Activated CD4-positive, alpha-beta T cell treated with anti-CD3 and anti-CD28 coated beads for 36 hours (primary cell): ENCODE data around the gene ZNF436. TPM values are rescaled to one million over a fixed set of nuclear protein-coding genes. Genes with fewer than 3 reads are reported as not detected.
A peak's percentile ranks its signal among the peaks of the same experiment; 100 is the strongest.

Source experiments
- ATAC-seq: fragments of 200-7000 bp; cut with Tn5 transposase; one replicate; pipeline ENCODE4 v1.10.0; 2021; ENCODE audit warnings: mild to moderate bottlenecking, moderate library complexity
- CTCF ChIA-PET: fragments of 350-600 bp; sonication (Branson Sonifier 250); formaldehyde crosslinking; loops from one replicate; lab custom pipeline; 2021; ENCODE audit warnings: antibody characterized with exemption; lab: Charles Lee
- POLR2A ChIA-PET: fragments of 350-600 bp; sonication (Branson Sonifier 250); formaldehyde crosslinking; loops from one replicate; lab custom pipeline; 2021; ENCODE audit warnings: antibody characterized with exemption, inconsistent platforms; lab: Charles Lee
- DNase-seq: peaks from one replicate; pipeline ENCODE4 v3.0.0-alpha.2; 2020
- H3K27ac Mint-ChIP-seq: one replicate; pipeline ENCODE4 v1.8.0; 2021; ENCODE audit warnings: mixed read lengths
- H3K27me3 Mint-ChIP-seq: one replicate; pipeline ENCODE4 v1.8.0; 2021; ENCODE audit warnings: mixed read lengths
- H3K36me3 Mint-ChIP-seq: one replicate; pipeline ENCODE4 v1.8.0; 2021; ENCODE audit warnings: low read depth, mixed read lengths
- H3K4me1 Mint-ChIP-seq: one replicate; pipeline ENCODE4 v1.8.0; 2021; ENCODE audit warnings: mixed read lengths
- H3K4me3 Mint-ChIP-seq: one replicate; pipeline ENCODE4 v1.8.0; 2021; ENCODE audit warnings: mild to moderate bottlenecking, moderate library complexity, mixed read lengths
- H3K9me3 Mint-ChIP-seq: one replicate; pipeline ENCODE4 v1.8.0; 2021; ENCODE audit warnings: low read depth, mixed read lengths
- intact Hi-C, 2 experiments: fragments of 100-400 bp; cut with DNase I in 1 of 2; cut with micrococcal nuclease in 1 of 2; formaldehyde crosslinking; loops; one replicate each; pipeline versions ENCODE4 v1.14.2 to v1.15.1; 2022 to 2024; cut with DNase I, micrococcal nuclease
- total RNA-seq, 2 experiments: library from RNA; stranded (reverse); gene quantifications; one replicate each; pipeline ENCODE4 v1.2.3, GENCODE V29; 2021

Gene ZNF436
- total RNA-seq, 2 experiments from 2014 or later = 5.2 to 6.1 TPM

DNA sequence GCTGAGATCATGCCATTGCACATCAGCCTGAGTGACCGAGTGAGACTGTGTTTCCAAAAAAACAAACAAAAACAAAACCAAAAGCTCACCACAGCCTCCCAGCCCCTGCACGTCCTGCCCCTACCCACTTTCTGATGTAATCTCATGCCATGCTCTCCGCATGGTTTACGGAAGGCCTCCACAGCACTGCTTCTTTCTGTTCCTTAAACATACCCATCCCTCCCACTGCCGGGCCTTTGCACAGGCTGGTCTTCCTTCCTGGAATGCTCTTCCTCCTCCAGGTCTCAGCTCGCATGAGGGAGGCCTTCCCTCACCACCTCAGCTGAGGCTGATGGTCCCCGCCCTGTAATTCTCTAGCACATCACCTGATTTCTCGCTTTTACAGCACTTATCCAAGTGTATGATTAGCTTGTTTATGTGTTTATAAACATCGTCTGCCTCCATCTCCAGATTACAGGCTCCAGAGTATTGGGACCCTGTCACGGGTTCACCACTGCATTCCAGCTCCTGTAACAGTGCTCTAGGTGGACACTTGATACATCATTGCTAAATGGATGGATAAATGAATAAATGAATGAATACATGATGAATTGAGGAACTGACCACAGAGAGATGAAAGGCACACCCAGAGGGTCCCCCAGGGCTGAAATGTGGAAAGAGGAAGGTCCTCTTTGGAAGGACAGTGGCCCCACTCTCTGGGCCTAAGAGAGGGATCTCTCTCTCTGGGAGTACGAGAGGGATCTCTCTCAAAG lies 32.8 kb upstream of the ZNF436 start:
- Mint-ChIP-seq H3K9me3 (no peaks in the 10 kb centered on the region), H3K4me3 (no peak overlapping the region), H3K27ac (no peak overlapping the region), H3K36me3 (peaks cover under 1% of the 10 kb centered on the region), H3K4me1 (peaks cover 10% of the 10 kb centered on the region), H3K27me3 (no peaks in the 10 kb centered on the region)
- POLR2A ChIA-PET = interaction anchor here (0.6 kb wide), 1 partner anchor 59 kb away, joined by 5 read pairs; no protein-coding TSS in a partner anchor
- ATAC-seq (no peak), DNase-seq (no peak)
- CTCF ChIA-PET = interaction anchor here (0.5 to 3.9 kb wide), 12 partner anchors 10 to 421 kb away, joined by 3 to 26 read pairs (median 6); partner anchors contain the start of gene TCEA3
- intact Hi-C loops = loop anchor here in 1 of 2 experiments (10.0 kb wide), 1 partner anchor 188 kb away; the partner anchor contains the start of gene HTR1D

DNA sequence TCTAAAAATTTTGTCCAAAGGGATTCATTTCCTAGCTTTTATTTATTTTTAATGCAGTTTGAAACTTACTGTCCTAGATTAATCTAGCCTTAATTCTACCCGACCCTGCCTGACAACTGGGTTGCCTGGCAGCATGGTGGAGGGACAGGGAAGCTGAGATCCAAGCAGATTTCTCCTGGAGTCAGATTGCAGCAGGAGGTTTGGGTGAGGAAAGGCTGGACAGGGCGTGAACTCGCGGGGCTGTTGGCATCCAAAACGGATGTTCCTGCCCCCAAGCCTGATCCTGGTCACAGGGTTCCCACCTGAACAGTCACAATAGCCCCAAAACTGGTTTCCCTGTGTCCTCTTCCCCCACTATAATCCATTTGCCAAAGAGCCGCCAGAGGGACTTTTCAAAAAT lies 31.7 kb upstream of the ZNF436 start:
- Mint-ChIP-seq H3K9me3 (no peaks in the 10 kb centered on the region), H3K4me1 (peaks cover 10% of the 10 kb centered on the region), H3K27me3 (no peaks in the 10 kb centered on the region), H3K27ac (no peak overlapping the region), H3K4me3 (no peak overlapping the region), H3K36me3 (peaks cover 4% of the 10 kb centered on the region)
- ChIA-PET POLR2A (no interaction called here), CTCF (interaction anchor here (1.4 to 3.6 kb wide), 2 partner anchors 11 to 21 kb away, joined by 4 to 20 read pairs; no protein-coding TSS in a partner anchor)
- DNase-seq (no peak), ATAC-seq (no peak)
- intact Hi-C loops = loop anchor here in 1 of 2 experiments (10.0 kb wide), 1 partner anchor 187 kb away; the partner anchor contains the start of gene HTR1D

DNA sequence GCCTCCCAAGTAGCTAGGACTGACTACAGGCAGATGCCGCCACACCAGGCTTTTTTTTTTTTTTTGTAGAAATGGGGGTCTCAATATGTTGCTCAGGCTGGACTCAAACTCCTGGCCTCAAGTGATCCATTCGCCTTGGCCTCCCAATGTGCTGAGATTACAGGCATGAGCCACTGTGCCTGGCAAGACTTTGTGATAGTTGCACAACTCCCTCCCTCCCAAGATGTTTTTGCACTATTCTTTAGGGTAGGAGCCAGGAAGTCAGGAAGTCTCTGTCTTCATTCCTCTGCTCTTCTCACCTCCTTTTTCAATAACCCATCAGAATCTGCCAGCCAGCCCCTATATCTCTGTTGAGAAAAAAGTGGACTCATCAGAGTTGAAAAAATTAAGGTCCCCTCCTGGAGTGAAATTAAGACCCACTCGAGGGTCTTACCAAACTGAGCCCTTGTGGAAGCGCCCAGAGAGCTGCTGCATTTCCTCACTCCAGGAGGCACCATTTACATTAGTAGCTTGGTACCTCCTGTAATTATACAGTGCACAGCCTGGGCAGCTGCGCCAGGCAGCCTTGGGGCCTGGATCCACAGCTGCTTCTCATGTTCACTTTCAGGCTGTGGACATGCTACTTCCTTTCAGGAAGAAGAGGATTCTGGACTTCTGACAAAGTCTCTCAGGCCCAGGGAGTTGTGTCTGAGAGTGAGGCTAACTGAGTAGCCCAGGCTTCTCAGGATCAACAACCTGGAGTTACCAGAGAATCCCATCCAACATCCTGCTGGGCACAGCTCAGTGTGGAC lies 30.9 kb upstream of the ZNF436 start:
- H3K27me3 Mint-ChIP-seq = no peaks in the 10 kb centered on the region
- ATAC-seq (no peak), DNase-seq (no peak)
- no peak overlapping the region for H3K27ac Mint-ChIP-seq
- H3K9me3 Mint-ChIP-seq = no peaks in the 10 kb centered on the region
- POLR2A ChIA-PET = interaction anchor here (0.6 kb wide), 1 partner anchor 247 kb away, joined by 5 read pairs; no protein-coding TSS in a partner anchor
- peaks cover 4% of the 10 kb centered on the region for H3K36me3 Mint-ChIP-seq
- no peak overlapping the region for H3K4me3 Mint-ChIP-seq
- H3K4me1 Mint-ChIP-seq = peaks cover 16% of the 10 kb centered on the region
- intact Hi-C loops = loop anchor here in 1 of 2 experiments (10.0 kb wide), 1 partner anchor 186 kb away; the partner anchor contains the start of gene HTR1D
- CTCF ChIA-PET = interaction anchor here (0.7 to 3.6 kb wide), 3 partner anchors 12 to 1109 kb away, joined by 3 to 20 read pairs (median 4); no protein-coding TSS in a partner anchor

DNA sequence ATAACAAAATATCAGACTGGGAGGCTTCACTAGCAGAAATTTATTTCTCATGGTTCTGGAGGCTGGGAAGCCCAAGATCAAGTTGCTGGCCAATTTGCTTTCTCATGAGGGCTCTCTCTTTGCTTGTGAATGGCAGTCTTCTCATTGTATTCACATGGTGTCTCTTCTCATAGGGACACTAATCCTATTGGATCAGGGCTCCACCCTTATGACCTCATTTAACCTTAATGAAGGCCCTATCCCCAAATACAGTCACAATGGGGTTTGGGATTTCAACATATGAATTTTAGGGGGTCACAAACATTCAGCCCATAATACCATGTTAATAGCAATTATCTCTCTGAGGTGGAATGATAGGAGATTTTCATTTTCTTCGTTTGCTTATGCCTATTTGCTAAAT lies 29.6 kb upstream of the ZNF436 start:
- ATAC-seq = no peak
- Mint-ChIP-seq H3K27ac (no peak overlapping the region), H3K4me3 (no peak overlapping the region), H3K27me3 (no peaks in the 10 kb centered on the region), H3K9me3 (no peaks in the 10 kb centered on the region), H3K4me1 (peaks cover 14% of the 10 kb centered on the region), H3K36me3 (peaks cover 4% of the 10 kb centered on the region)
- DNase-seq = no peak
- ChIA-PET CTCF (interaction anchor here (0.7 kb wide), 1 partner anchor 238 kb away, joined by 3 read pairs; no protein-coding TSS in a partner anchor), POLR2A (no interaction called here)
- intact Hi-C loops = no loop called here

DNA sequence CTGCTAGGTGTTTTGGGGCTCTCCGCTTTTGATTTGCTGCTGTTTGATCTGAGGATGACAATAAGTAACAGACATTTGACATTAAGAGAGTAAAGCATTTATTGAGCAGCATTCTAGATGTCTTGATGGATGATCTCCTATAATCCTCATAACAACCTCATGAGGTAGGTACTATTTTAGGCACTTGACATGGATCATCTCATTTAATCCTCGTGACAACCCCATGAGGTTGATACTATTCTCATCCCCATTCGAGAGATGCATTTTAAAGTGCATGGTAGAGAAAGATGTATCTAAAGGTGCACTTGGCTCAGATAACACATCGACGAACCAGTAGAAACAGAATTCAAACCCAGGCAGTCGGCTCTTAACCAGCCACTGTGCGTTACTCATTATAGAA lies 28.3 kb upstream of the ZNF436 start:
- intact Hi-C loops = no loop called here
- Mint-ChIP-seq H3K36me3 (peaks cover 4% of the 10 kb centered on the region), H3K4me1 (peaks cover 7% of the 10 kb centered on the region), H3K27ac (no peak overlapping the region), H3K9me3 (no peaks in the 10 kb centered on the region), H3K4me3 (no peak overlapping the region), H3K27me3 (no peaks in the 10 kb centered on the region)
- ChIA-PET POLR2A (no interaction called here), CTCF (interaction anchor here (0.6 kb wide), 1 partner anchor 11 kb away, joined by 3 read pairs; no protein-coding TSS in a partner anchor)
- no peak for DNase-seq
- ATAC-seq = no peak

DNA sequence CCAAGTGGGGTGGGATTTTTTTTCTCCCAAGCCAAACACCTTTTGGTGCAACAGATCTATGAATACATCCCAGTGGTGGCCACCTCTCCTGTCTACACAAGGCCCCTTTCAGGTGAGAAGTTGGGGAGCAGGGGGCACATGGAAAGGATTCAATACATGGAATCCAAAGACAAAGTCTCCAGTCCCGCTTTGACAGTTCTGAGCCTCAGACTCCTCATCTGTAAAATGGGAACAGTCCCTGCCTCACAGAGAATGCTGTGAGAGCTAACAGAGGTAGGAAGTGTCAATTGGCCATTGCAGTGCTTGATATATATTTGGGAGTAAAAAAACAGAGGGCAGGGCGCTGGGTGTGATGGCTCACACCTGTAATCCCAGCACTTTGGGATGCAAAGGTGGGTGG lies 26.7 kb upstream of the ZNF436 start:
- H3K4me3 Mint-ChIP-seq = no peak overlapping the region
- H3K27ac Mint-ChIP-seq = no peak overlapping the region
- ChIA-PET CTCF (interaction anchor here (0.6 to 2.4 kb wide), 2 partner anchors 7 to 716 kb away, joined by 3 to 12 read pairs; no protein-coding TSS in a partner anchor), POLR2A (no interaction called here)
- no peak for DNase-seq
- peaks cover 4% of the 10 kb centered on the region for H3K36me3 Mint-ChIP-seq
- H3K9me3 Mint-ChIP-seq = no peaks in the 10 kb centered on the region
- peaks cover 7% of the 10 kb centered on the region for H3K4me1 Mint-ChIP-seq
- intact Hi-C loops = no loop called here
- H3K27me3 Mint-ChIP-seq = no peaks in the 10 kb centered on the region
- ATAC-seq = no peak

DNA sequence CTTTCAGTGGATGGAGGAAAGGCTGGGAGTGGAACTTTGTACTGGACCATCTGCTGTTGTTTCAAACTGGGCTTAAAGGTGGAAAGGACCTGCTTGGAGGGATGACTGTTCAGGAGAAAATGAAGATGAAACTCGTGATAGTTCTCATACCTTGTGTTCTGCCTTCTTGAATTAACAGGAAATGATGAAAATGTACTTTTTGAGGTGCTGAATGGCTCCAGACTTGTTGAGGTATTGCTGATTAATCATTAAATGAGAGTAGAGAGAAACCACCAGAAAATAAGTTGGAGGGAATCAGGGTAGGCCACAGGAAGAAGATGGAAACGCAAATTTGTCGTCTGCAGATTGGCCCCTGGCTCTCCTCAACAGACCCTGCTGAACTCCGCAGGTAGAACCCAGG lies 26.2 kb upstream of the ZNF436 start:
- Mint-ChIP-seq H3K27ac (peak overlapping the region; percentile 70), H3K36me3 (peaks cover 4% of the 10 kb centered on the region), H3K4me3 (no peak overlapping the region), H3K9me3 (no peaks in the 10 kb centered on the region), H3K4me1 (peaks cover 7% of the 10 kb centered on the region), H3K27me3 (no peaks in the 10 kb centered on the region)
- DNase-seq (no peak), ATAC-seq (peak; percentile 65)
- ChIA-PET POLR2A (no interaction called here), CTCF (interaction anchor here (2.4 kb wide), 1 partner anchor 8 kb away, joined by 12 read pairs; no protein-coding TSS in a partner anchor)
- intact Hi-C loops = no loop called here

DNA sequence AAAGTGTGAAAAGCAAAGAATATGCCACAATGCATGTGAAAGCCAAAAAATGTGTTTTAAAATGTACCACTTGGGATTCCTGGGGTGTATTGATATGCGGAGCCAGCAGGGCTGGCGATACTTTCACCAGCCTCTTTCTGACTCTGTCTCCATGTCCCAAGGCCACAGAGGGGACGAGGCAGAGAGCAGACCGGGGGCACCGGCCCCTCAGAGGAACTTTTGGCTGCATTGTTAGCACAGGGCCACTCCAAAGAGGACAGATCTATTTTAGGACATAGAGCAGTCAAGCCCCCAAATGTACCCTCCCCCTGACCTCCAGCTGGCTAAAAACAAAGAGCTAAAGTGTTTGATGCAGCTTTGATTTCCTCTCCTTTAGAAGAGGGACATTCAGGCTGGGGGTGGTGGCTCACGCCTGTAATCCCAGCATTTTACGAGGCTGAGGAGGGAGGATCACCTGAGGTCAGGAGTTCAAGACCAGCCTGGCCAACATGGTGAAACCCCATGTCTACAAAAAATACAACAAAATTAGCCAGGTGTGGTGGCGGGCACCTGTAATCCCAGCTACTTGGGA lies 25.6 kb upstream of the ZNF436 start:
- intact Hi-C loops = no loop called here
- Mint-ChIP-seq H3K9me3 (no peaks in the 10 kb centered on the region), H3K27me3 (no peaks in the 10 kb centered on the region), H3K4me3 (no peak overlapping the region), H3K27ac (peak overlapping the region; percentile 58), H3K4me1 (peaks cover 7% of the 10 kb centered on the region), H3K36me3 (peaks cover 4% of the 10 kb centered on the region)
- DNase-seq (no peak), ATAC-seq (no peak)
- ChIA-PET CTCF (interaction anchor here (0.7 to 2.4 kb wide), 2 partner anchors 9 to 185 kb away, joined by 4 to 12 read pairs; no protein-coding TSS in a partner anchor), POLR2A (no interaction called here)

DNA sequence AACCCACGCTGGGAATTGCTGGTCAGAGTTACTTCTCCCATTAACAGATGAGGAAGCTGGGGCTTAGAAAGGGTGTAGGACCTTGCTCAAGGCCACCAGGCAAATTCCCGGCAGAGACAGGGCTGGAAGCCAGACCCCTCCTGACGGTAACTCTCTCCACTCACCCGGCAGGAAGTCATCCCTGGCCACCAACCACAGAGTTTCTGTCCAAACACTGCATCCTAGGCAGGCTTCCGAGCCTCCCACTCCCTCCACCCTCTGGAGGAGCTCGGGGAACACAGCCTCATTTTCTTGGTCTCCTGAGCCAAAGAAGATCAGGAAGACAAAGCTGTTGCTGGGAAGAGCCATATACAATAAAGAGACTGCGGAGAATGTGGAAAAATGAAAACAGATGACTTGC lies 25.0 kb upstream of the ZNF436 start:
- Mint-ChIP-seq H3K27me3 (no peaks in the 10 kb centered on the region), H3K36me3 (peaks cover 4% of the 10 kb centered on the region), H3K9me3 (no peaks in the 10 kb centered on the region), H3K4me3 (no peak overlapping the region), H3K4me1 (peaks cover 7% of the 10 kb centered on the region), H3K27ac (no peak overlapping the region)
- ATAC-seq (no peak), DNase-seq (no peak)
- POLR2A ChIA-PET = interaction anchor here (0.6 kb wide), 1 partner anchor 39 kb away, joined by 3 read pairs; no protein-coding TSS in a partner anchor
- intact Hi-C loops = no loop called here
- CTCF ChIA-PET = interaction anchor here (0.7 to 2.4 kb wide), 2 partner anchors 9 to 184 kb away, joined by 4 to 12 read pairs; no protein-coding TSS in a partner anchor

DNA sequence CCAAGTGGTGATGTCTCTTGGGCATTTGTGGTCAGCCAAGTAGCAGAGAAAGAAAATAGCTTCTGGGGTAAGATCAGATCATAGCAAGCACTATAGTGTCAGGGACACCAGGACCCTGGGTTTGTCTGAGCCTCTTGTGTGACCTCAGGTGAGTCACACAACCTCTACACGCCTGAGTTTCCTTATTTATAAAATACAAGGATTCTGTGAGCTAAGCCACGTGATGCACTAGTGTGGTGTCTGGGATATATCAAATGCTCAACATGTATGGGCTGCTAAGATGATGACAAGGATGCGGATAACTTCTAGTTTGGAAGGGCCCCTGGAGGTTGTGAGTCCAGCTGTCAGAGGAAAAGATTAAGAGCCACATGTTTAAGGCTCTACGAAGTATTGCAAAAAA lies 24.5 kb upstream of the ZNF436 start:
- Mint-ChIP-seq H3K4me1 (peaks cover 7% of the 10 kb centered on the region), H3K27ac (no peak overlapping the region), H3K27me3 (no peaks in the 10 kb centered on the region), H3K36me3 (peaks cover 4% of the 10 kb centered on the region), H3K4me3 (no peak overlapping the region), H3K9me3 (no peaks in the 10 kb centered on the region)
- ChIA-PET CTCF (interaction anchor here (2.4 kb wide), 1 partner anchor 10 kb away, joined by 12 read pairs; no protein-coding TSS in a partner anchor), POLR2A (interaction anchor here (0.6 kb wide), 1 partner anchor 40 kb away, joined by 3 read pairs; no protein-coding TSS in a partner anchor)
- intact Hi-C loops = no loop called here
- no peak for ATAC-seq
- no peak for DNase-seq
